K562 (cell line): Measurements from ENCODE around the gene HOXC10. TPM values are rescaled to one million over a fixed set of nuclear protein-coding genes. Genes with fewer than 3 reads are reported as not detected.

Source experiments
- DIDO1 ChIP-seq: fragments of 450-650 bp; IDR thresholded peaks from 2 replicates; pipeline ENCODE4 v1.6.1; 2016; ENCODE audit warnings: low read depth, missing biosample characterization, missing genetic modification characterization
- FUS ChIP-seq: fragments of 200-400 bp; formaldehyde crosslinking; optimal IDR thresholded peaks from 2 replicates; pipeline ENCODE3; 2017; ENCODE audit warnings: low read depth, low read length
- HNRNPL ChIP-seq: fragments of 200-400 bp; formaldehyde crosslinking; IDR thresholded peaks from 2 replicates; pipeline ENCODE4 v1.6.1; 2017; ENCODE audit warnings: low read depth, mild to moderate bottlenecking, low read length
- RAD51 ChIP-seq: fragments of 450-650 bp; IDR thresholded peaks from 2 replicates; pipeline ENCODE4 v1.7.1; 2016; ENCODE audit warnings: low read depth, mild to moderate bottlenecking, borderline replicate concordance
- RCOR1 ChIP-seq, 2 experiments: IDR thresholded peaks; 2 replicates each; pipeline ENCODE4 v1.6.1; 2012; ENCODE audit warnings: low read depth in 2 of 2, low read length in 2 of 2, borderline replicate concordance in 1 of 2, improper control_type of control experiment in 1 of 2
- RNF2 ChIP-seq: sonication (generic); IDR thresholded peaks from 2 replicates; pipeline ENCODE4 v1.6.1; 2016
- SMAD3 ChIP-seq: fragments of 450-650 bp; formaldehyde crosslinking; conservative IDR thresholded peaks from 2 replicates; pipeline ENCODE4 v1.4.0; 2020; ENCODE audit warnings: mild to moderate bottlenecking
- TBP ChIP-seq: optimal IDR thresholded peaks from 2 replicates; pipeline ENCODE3; 2011; ENCODE audit warnings: low read depth, low read length, improper control_type of control experiment
- USF1 ChIP-seq: sonication (generic); formaldehyde crosslinking; IDR thresholded peaks from 2 replicates; pipeline ENCODE4 v1.9.0; 2022; ENCODE audit warnings: mild to moderate bottlenecking, missing genetic modification reagents
- XRCC5 ChIP-seq: fragments of 200-400 bp; formaldehyde crosslinking; IDR thresholded peaks from 2 replicates; pipeline ENCODE4 v1.6.1; 2017; ENCODE audit warnings: low read depth, mild to moderate bottlenecking, low read length
- ZBTB11 ChIP-seq, 3 experiments: fragments of 200-800 bp in 1 of 3; fragments of 250-450 bp in 1 of 3; fragments of 450-650 bp in 1 of 3; sonication (Bioruptor Pico) in 1 of 3; sonication (Bioruptor generic) in 1 of 3; formaldehyde crosslinking in 1 of 3; IDR thresholded peaks; 2 replicates each; pipeline versions ENCODE4 v1.6.1 to v1.8.0; 2016 to 2022; ENCODE audit warnings: mild to moderate bottlenecking in 2 of 3, missing genetic modification characterization in 2 of 3, missing compliant biosample characterization in 1 of 3, moderate library complexity in 1 of 3
- ZEB2 ChIP-seq: fragments of 450-650 bp; IDR thresholded peaks from 2 replicates; pipeline ENCODE4 v1.6.1; 2016
- polyA plus RNA-seq, 8 experiments: library from polyadenylated mRNA; depleted of rRNA in 4 of 8; stranded (reverse) in 5 of 8; unstranded in 3 of 8; fragments of >200 nt; fragmentation: Nextera tagmentation in 2 of 8; fragmentation: Illumina TruSeq in 1 of 8; extraction: Ambion mirVana in 2 of 8; extraction: Trizol in 1 of 8; gene quantifications; 2 replicates each; pipeline versions ENCODE4 v1.2.1 to v1.2.3, GENCODE V29; 2011 to 2014; ENCODE audit warnings: inconsistent platforms in 1 of 8, missing spikeins in 1 of 8
- total RNA-seq, 7 experiments: library from RNA; depleted of rRNA in 6 of 7; stranded (reverse); fragments of >200 nt in 6 of 7; fragmentation: Illumina TruSeq in 2 of 7; extraction: Trizol in 2 of 7; gene quantifications; 2 replicates each; pipeline versions ENCODE4 v1.2.1 to v1.2.3, GENCODE V29; 2011 to 2021; ENCODE audit warnings: low replicate concordance in 1 of 7
- TF ChIP-seq, protein P1 (sequence below): fragments of 200-600 bp; sonication (generic); IDR thresholded peaks from one replicate; pipeline ENCODE4 v1.6.1; 2012; ENCODE audit warnings: mild to moderate bottlenecking, low read depth, low read length, inconsistent platforms

Gene HOXC10
- total and polyA plus RNA-seq, 9 of the 15 experiments (the other 6 are each of a cell fraction or from before 2014, with no cell fraction given): 0.13 to 0.77 (median 0.35) TPM; not detected in 2

GRCh38 chr12:53983950-53984572 is 885 bp upstream of the HOXC10 start (continued):
- TF ChIP-seq, protein P1, sequence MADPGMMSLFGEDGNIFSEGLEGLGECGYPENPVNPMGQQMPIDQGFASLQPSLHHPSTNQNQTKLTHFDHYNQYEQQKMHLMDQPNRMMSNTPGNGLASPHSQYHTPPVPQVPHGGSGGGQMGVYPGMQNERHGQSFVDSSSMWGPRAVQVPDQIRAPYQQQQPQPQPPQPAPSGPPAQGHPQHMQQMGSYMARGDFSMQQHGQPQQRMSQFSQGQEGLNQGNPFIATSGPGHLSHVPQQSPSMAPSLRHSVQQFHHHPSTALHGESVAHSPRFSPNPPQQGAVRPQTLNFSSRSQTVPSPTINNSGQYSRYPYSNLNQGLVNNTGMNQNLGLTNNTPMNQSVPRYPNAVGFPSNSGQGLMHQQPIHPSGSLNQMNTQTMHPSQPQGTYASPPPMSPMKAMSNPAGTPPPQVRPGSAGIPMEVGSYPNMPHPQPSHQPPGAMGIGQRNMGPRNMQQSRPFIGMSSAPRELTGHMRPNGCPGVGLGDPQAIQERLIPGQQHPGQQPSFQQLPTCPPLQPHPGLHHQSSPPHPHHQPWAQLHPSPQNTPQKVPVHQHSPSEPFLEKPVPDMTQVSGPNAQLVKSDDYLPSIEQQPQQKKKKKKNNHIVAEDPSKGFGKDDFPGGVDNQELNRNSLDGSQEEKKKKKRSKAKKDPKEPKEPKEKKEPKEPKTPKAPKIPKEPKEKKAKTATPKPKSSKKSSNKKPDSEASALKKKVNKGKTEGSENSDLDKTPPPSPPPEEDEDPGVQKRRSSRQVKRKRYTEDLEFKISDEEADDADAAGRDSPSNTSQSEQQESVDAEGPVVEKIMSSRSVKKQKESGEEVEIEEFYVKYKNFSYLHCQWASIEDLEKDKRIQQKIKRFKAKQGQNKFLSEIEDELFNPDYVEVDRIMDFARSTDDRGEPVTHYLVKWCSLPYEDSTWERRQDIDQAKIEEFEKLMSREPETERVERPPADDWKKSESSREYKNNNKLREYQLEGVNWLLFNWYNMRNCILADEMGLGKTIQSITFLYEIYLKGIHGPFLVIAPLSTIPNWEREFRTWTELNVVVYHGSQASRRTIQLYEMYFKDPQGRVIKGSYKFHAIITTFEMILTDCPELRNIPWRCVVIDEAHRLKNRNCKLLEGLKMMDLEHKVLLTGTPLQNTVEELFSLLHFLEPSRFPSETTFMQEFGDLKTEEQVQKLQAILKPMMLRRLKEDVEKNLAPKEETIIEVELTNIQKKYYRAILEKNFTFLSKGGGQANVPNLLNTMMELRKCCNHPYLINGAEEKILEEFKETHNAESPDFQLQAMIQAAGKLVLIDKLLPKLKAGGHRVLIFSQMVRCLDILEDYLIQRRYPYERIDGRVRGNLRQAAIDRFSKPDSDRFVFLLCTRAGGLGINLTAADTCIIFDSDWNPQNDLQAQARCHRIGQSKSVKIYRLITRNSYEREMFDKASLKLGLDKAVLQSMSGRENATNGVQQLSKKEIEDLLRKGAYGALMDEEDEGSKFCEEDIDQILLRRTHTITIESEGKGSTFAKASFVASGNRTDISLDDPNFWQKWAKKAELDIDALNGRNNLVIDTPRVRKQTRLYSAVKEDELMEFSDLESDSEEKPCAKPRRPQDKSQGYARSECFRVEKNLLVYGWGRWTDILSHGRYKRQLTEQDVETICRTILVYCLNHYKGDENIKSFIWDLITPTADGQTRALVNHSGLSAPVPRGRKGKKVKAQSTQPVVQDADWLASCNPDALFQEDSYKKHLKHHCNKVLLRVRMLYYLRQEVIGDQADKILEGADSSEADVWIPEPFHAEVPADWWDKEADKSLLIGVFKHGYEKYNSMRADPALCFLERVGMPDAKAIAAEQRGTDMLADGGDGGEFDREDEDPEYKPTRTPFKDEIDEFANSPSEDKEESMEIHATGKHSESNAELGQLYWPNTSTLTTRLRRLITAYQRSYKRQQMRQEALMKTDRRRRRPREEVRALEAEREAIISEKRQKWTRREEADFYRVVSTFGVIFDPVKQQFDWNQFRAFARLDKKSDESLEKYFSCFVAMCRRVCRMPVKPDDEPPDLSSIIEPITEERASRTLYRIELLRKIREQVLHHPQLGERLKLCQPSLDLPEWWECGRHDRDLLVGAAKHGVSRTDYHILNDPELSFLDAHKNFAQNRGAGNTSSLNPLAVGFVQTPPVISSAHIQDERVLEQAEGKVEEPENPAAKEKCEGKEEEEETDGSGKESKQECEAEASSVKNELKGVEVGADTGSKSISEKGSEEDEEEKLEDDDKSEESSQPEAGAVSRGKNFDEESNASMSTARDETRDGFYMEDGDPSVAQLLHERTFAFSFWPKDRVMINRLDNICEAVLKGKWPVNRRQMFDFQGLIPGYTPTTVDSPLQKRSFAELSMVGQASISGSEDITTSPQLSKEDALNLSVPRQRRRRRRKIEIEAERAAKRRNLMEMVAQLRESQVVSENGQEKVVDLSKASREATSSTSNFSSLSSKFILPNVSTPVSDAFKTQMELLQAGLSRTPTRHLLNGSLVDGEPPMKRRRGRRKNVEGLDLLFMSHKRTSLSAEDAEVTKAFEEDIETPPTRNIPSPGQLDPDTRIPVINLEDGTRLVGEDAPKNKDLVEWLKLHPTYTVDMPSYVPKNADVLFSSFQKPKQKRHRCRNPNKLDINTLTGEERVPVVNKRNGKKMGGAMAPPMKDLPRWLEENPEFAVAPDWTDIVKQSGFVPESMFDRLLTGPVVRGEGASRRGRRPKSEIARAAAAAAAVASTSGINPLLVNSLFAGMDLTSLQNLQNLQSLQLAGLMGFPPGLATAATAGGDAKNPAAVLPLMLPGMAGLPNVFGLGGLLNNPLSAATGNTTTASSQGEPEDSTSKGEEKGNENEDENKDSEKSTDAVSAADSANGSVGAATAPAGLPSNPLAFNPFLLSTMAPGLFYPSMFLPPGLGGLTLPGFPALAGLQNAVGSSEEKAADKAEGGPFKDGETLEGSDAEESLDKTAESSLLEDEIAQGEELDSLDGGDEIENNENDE: no peak
- TF ChIP-seq XRCC5 (no peak), USF1 (CRISPR knock-in tag) (no peak), ZEB2 (no peak), TBP (no peak), DIDO1 (no peak), RAD51 (no peak), FUS (no peak), RCOR1 (IDR thresholded peaks at IDR 0.05; ENCODE audit: borderline replicate concordance in 1 of 2, low read depth in 2 of 2, low read length in 2 of 2) (no peak), ZBTB11 (CRISPR knock-in tag; IDR thresholded peaks at IDR 0.05) (no peak), HNRNPL (no peak), SMAD3 (CRISPR knock-in tag) (no peak), RNF2 (no peak)
